Measurements from ENCODE around the gene LYZL1.

- TF ChIP-seq CTCF (conservative IDR thresholded peaks at IDR 0.05) (no peak), EZH2 (IDR thresholded peaks at IDR 0.05; ENCODE audit: low read depth) (no peak)
Observed at GRCh38 chr10:29269486-29269885, 19.4 kb upstream of the LYZL1 start.
